ENCODE results near the gene POLR1C.

DNA sequence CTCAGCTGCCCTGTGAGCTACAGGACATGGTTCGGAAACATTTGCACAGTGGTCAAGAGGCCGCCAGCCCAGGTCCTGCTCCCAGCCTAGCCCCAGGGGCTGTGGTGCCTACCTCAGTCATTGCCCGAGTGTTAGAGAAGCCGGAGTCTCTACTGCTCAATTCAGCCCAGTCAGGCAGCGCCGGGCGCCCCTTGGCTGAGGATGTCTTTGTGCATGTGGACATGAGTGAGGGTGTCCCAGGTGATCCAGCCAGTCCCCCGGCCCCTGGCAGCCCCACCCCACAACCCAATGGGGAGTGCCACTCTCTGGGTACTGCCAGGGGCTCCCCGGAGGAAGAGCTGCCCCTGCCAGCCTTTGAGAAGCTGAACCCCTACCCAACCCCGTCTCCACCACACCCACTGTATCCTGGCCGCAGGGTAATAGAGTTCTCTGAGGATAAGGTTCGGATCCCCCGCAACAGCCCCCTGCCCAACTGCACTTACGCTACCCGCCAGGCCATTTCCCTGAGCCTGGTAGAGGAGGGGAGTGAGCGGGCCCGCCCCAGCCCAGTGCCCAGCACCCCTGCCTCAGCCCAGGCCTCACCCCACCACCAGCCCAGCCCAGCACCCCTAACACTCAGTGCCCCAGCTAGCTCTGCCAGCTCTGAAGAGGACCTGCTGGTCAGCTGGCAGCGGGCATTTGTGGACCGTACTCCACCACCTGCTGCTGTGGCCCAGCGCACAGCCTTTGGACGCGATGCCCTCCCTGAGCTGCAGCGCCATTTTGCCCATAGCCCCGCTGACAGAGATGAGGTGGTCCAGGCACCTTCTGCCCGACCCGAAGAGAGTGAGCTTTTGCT is 11.9 kb upstream of the POLR1C start:
- no peak for TF ChIP-seq GATA2 (IDR thresholded peaks at IDR 0.05; ENCODE audit: low read depth, low read length)
- no peak for TF ChIP-seq GATA3 (IDR thresholded peaks at IDR 0.05; ENCODE audit: low read depth, low read length)
